PC-9 (cell line): Measurements from ENCODE around the gene COL27A1.

Experiments
- EZH2 ChIP-seq: fragments of 200-600 bp; sonication (generic); IDR thresholded peaks from 2 replicates; pipeline ENCODE4 v1.8.0; 2017; ENCODE audit warnings: antibody characterized with exemption, low read depth
- TF ChIP-seq, protein P1 (sequence below): fragments of 200-600 bp; sonication (generic); conservative IDR thresholded peaks from 2 replicates; pipeline ENCODE4 v1.6.1; 2017; ENCODE audit warnings: mixed run types, antibody characterized with exemption, mild to moderate bottlenecking, moderate library complexity

DNA sequence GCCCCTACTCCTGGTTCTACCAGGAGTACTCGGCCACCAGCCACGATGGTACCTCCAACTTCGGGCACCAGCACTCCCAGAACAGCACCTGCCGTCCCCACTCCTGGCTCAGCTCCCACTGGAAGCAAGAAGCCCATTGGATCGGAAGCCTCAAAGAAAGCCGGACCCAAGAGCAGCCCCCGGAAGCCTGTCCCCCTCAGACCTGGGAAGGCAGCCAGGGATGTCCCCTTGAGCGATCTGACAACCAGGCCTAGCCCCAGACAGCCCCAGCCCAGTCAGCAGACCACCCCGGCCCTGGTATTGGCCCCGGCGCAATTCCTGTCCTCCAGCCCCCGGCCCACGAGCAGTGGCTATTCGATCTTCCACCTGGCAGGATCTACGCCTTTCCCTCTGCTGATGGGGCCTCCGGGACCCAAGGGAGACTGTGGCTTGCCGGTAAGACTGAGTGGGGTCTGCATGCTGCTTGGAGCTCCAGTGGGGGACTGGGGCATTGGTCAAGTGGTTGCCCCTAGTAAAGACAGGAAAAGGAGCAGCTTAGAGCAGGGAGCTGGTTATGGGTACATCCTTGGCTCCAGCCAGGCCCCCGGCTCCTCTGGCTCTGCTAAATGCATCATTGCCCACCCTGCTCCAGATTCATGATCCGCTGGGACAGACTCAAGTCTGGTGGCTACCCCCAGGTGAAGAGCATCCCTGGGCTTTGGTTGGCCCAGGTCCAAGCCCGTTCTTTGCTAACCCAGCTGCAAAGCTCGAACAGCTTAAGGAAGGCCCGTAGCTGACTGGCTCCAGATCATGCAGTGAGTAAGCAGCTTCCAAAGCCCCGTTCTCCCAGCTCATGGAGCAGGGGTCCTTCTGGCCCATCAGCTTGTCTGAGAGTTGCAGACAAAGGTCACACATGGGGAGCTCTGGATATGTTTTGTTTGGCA, 14.0 kb downstream of the COL27A1 start:
- TF ChIP-seq EZH2, result no peak
- TF ChIP-seq, protein P1, sequence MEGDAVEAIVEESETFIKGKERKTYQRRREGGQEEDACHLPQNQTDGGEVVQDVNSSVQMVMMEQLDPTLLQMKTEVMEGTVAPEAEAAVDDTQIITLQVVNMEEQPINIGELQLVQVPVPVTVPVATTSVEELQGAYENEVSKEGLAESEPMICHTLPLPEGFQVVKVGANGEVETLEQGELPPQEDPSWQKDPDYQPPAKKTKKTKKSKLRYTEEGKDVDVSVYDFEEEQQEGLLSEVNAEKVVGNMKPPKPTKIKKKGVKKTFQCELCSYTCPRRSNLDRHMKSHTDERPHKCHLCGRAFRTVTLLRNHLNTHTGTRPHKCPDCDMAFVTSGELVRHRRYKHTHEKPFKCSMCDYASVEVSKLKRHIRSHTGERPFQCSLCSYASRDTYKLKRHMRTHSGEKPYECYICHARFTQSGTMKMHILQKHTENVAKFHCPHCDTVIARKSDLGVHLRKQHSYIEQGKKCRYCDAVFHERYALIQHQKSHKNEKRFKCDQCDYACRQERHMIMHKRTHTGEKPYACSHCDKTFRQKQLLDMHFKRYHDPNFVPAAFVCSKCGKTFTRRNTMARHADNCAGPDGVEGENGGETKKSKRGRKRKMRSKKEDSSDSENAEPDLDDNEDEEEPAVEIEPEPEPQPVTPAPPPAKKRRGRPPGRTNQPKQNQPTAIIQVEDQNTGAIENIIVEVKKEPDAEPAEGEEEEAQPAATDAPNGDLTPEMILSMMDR, result no peak
